Body of pancreas (tissue), 4 donors: Measurements from ENCODE around the gene PSORS1C1.

Experiments
- CTCF ChIP-seq, 7 experiments: fragments of 450-650 bp in 4 of 7; fragments of 200-600 bp in 3 of 7; sonication (generic) in 3 of 7; IDR thresholded peaks; one replicate each; pipeline ENCODE4 v1.5.1; 2016 to 2019; ENCODE audit warnings: antibody characterized with exemption in 7 of 7
- POLR2A ChIP-seq, 3 donors: fragments of 450-650 bp; IDR thresholded peaks; one replicate each; pipeline ENCODE4 v1.6.1; 2016; ENCODE audit warnings: antibody characterized with exemption in 3 of 3, mild to moderate bottlenecking in 2 of 3

- TF ChIP-seq POLR2A (IDR thresholded peaks at IDR 0.05): no peak
- TF ChIP-seq CTCF (IDR thresholded peaks at IDR 0.05): no peak
Measured at GRCh38 chr6:31162463-31163165, 48.0 kb downstream of the PSORS1C1 start.
